ENCODE measurements around the gene RYK.

DNA sequence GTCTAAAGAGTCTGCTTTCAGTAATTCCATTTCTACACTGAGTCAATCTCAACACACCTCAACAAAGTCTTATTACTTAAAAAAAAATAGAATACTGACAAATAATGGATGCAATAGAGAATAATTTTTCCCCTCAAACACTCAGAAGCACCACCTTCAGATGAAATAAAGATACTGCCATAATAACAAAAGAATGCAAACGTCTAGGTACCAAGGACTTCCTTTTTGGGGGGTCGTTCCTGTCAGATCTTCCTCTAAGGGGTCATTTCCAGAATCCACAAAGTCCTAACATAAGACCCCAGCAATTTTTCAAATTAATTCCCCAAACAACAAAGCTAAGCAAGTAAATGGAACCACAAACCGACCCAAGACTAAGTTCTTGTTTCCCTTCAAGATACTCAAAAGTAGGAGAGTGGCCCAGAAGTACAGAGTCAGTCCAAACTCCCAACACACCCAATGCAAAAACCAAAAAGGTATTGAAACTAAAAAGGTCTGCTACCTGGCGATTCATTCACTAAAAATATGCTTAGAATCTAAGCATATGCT is 1.3 kb downstream of the RYK start:
- TF ChIP-seq, protein P1, sequence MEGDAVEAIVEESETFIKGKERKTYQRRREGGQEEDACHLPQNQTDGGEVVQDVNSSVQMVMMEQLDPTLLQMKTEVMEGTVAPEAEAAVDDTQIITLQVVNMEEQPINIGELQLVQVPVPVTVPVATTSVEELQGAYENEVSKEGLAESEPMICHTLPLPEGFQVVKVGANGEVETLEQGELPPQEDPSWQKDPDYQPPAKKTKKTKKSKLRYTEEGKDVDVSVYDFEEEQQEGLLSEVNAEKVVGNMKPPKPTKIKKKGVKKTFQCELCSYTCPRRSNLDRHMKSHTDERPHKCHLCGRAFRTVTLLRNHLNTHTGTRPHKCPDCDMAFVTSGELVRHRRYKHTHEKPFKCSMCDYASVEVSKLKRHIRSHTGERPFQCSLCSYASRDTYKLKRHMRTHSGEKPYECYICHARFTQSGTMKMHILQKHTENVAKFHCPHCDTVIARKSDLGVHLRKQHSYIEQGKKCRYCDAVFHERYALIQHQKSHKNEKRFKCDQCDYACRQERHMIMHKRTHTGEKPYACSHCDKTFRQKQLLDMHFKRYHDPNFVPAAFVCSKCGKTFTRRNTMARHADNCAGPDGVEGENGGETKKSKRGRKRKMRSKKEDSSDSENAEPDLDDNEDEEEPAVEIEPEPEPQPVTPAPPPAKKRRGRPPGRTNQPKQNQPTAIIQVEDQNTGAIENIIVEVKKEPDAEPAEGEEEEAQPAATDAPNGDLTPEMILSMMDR (IDR thresholded peaks at IDR 0.05), result no peak
- TF ChIP-seq EZH2 (IDR thresholded peaks at IDR 0.05), result no peak
- no peak for TF ChIP-seq EZH2phosphoT487 (IDR thresholded peaks at IDR 0.05)
